Suprapubic skin (tissue), 3 donors: Measurements from ENCODE around the gene PAX5.

Experiments
- CTCF ChIP-seq, 2 donors: fragments of 200-600 bp in 1 of 2; fragments of 450-650 bp in 1 of 2; sonication (generic) in 1 of 2; IDR thresholded peaks; one replicate each; pipeline ENCODE4 v1.5.1; 2016 to 2019; ENCODE audit warnings: antibody characterized with exemption in 2 of 2, mild to moderate bottlenecking in 1 of 2, moderate library complexity in 1 of 2
- EP300 ChIP-seq: sonication (generic); formaldehyde crosslinking; IDR thresholded peaks from one replicate; pipeline ENCODE4 v1.6.1; 2017; ENCODE audit warnings: antibody characterized with exemption
- POLR2A ChIP-seq, 2 donors: fragments of 450-650 bp; IDR thresholded peaks; one replicate each; pipeline ENCODE4 v1.6.1; 2017; ENCODE audit warnings: antibody characterized with exemption in 2 of 2, mild to moderate bottlenecking in 2 of 2, moderate library complexity in 2 of 2

DNA sequence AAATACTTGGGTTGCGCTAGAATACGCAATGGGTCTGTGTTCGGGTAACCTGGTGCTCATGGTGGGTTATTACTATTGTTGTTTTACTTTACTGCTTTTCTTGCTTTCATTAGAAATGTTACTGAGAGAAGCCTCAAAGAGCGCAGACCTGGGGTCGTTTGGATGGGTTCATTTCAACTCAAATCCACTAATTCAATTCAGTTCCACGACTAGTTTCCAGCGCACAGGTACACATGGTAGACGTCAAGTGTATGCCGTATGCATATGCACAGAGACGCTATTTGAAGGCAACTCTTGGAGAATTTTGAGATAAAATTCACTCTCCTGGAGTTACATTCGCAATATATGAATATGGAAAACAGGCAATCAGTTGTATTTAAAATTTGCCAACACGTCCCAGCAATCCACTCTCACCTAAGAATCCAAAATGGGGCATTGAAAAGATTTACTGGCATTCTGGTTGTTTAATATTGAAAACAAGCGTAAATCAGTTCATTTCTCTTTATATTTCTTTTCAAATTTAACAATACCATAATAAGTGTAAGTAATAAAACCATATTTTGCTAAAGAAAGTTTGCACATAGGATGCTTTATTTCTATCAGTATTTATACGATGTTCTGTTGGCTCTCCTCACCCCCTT lies 4.4 kb upstream of the PAX5 start:
- TF ChIP-seq CTCF (IDR thresholded peaks at IDR 0.05) (no peak), POLR2A (IDR thresholded peaks at IDR 0.05) (no peak), EP300 (no peak)
